ENCODE data around the gene UGT3A2. TPM values are rescaled to one million over a fixed set of nuclear protein-coding genes. Genes with fewer than 3 reads are reported as not detected.

UGT3A2 gene
- total and polyA plus RNA-seq, 7 experiments from 2014 or later = 0.39 to 0.94 TPM; not detected in 5

- ChIA-PET CTCF (no interaction called here), POLR2A (no interaction called here)
- Mint-ChIP-seq H3K4me3 (no peak overlapping the region), H3K27me3 (peaks cover 7 to 37% (median 19%) of the 10 kb centered on the region in 5 donors), H3K9me3 (peaks cover 0 to 3% (median 0%) of the 10 kb centered on the region in 11 donors), H3K36me3 (no peaks in the 10 kb centered on the region), H3K4me1 (no peaks in the 10 kb centered on the region), H3K27ac (no peak overlapping the region)
- Histone ChIP-seq H3K27ac (ENCODE audit: low read depth, low read length) (no peak overlapping the region), H3K4me3 (ENCODE audit: low read length) (no peak overlapping the region), H3K9me3 (ENCODE audit: control insufficient read depth in 2 of 3, low read length in 3 of 3) (no peaks in the 10 kb centered on the region), H3K36me3 (ENCODE audit: control insufficient read depth in 2 of 3, insufficient read depth in 3 of 3, low read length in 3 of 3) (no peaks in the 10 kb centered on the region), H3K4me1 (ENCODE audit: control insufficient read depth in 2 of 2, insufficient read depth in 2 of 2, low read length in 2 of 2) (no peaks in the 10 kb centered on the region), H3K27me3 (ENCODE audit: control insufficient read depth in 2 of 2, insufficient read depth in 2 of 2, low read length in 2 of 2) (no peaks in the 10 kb centered on the region)
- ATAC-seq (no peak), DNase-seq (no peak)
- intact Hi-C loops (cut with micrococcal nuclease) = no loop called here
Observed at GRCh38 chr5:35996076-35996475, 70.6 kb downstream of the UGT3A2 start.

GRCh38 chr5:35990941-35991611 lies 75.6 kb downstream of the UGT3A2 start, which contains the start of gene UGT3A1:
Gene UGT3A1, minus strand, starts transcription at chr5:35991390. Its CDS starts 150 bp downstream, at chr5:35991240.
- Mint-ChIP-seq H3K36me3 (no peaks in the 10 kb centered on the region), H3K4me1 (no peaks in the 10 kb centered on the region), H3K9me3 (peaks cover 0 to 3% (median 0%) of the 10 kb centered on the region in 11 donors), H3K4me3 (no peak within 1 kb of the TSS), H3K27ac (no peak within 1 kb of the TSS), H3K27me3 (peaks cover 19 to 72% (median 31%) of the 10 kb centered on the region in 5 donors)
- H3K4me3 ChIP-seq (ENCODE audit: low read length) = no peak within 1 kb of the TSS
- no peak for ATAC-seq
- H3K36me3 ChIP-seq (ENCODE audit: control insufficient read depth in 2 of 3, insufficient read depth in 3 of 3, low read length in 3 of 3) = no peaks in the 10 kb centered on the region
- intact Hi-C loops (cut with micrococcal nuclease) = no loop called here
- H3K27ac ChIP-seq (ENCODE audit: low read depth, low read length) = no peak within 1 kb of the TSS
- H3K9me3 ChIP-seq (ENCODE audit: control insufficient read depth in 2 of 3, low read length in 3 of 3) = no peaks in the 10 kb centered on the region
- no peaks in the 10 kb centered on the region for H3K27me3 ChIP-seq (ENCODE audit: control insufficient read depth in 2 of 2, insufficient read depth in 2 of 2, low read length in 2 of 2)
- POLR2A ChIA-PET = no interaction called here
- no peaks in the 10 kb centered on the region for H3K4me1 ChIP-seq (ENCODE audit: control insufficient read depth in 2 of 2, insufficient read depth in 2 of 2, low read length in 2 of 2)
- no peak for DNase-seq
- CTCF ChIA-PET = no interaction called here

GRCh38 chr5:35990520-35990919 lies 76.2 kb downstream of the UGT3A2 start:
- Mint-ChIP-seq H3K9me3 (peaks cover 0 to 3% (median 0%) of the 10 kb centered on the region in 11 donors), H3K27me3 (peaks cover 19 to 72% (median 33%) of the 10 kb centered on the region in 5 donors), H3K4me3 (no peak overlapping the region), H3K27ac (no peak overlapping the region), H3K4me1 (no peaks in the 10 kb centered on the region), H3K36me3 (no peaks in the 10 kb centered on the region)
- H3K4me1 ChIP-seq (ENCODE audit: control insufficient read depth in 2 of 2, insufficient read depth in 2 of 2, low read length in 2 of 2) = no peaks in the 10 kb centered on the region
- H3K4me3 ChIP-seq (ENCODE audit: low read length) = no peak overlapping the region
- intact Hi-C loops (cut with micrococcal nuclease) = no loop called here
- ChIA-PET CTCF (no interaction called here), POLR2A (no interaction called here)
- H3K27me3 ChIP-seq (ENCODE audit: control insufficient read depth in 2 of 2, insufficient read depth in 2 of 2, low read length in 2 of 2) = no peaks in the 10 kb centered on the region
- DNase-seq = no peak
- no peak overlapping the region for H3K27ac ChIP-seq (ENCODE audit: low read depth, low read length)
- no peak for ATAC-seq
- H3K9me3 ChIP-seq (ENCODE audit: control insufficient read depth in 2 of 3, low read length in 3 of 3) = no peaks in the 10 kb centered on the region
- H3K36me3 ChIP-seq (ENCODE audit: control insufficient read depth in 2 of 3, insufficient read depth in 3 of 3, low read length in 3 of 3) = no peaks in the 10 kb centered on the region

- DNase-seq = no peak
- H3K36me3 Mint-ChIP-seq = no peaks in the 10 kb centered on the region
- no peak for ATAC-seq
Observed at GRCh38 chr5:35988529-35988928, 78.2 kb downstream of the UGT3A2 start.

GRCh38 chr5:35987776-35988175 lies 78.9 kb downstream of the UGT3A2 start:
- ATAC-seq = no peak
- H3K27ac Mint-ChIP-seq = no peak overlapping the region
- POLR2A ChIA-PET = no interaction called here
- no peak overlapping the region for H3K27ac ChIP-seq (ENCODE audit: low read depth, low read length)
- no peak overlapping the region for H3K4me3 Mint-ChIP-seq
- H3K9me3 Mint-ChIP-seq = peaks cover 1 to 10% (median 4%) of the 10 kb centered on the region in 11 donors
- peaks cover 19 to 68% (median 35%) of the 10 kb centered on the region in 5 donors for H3K27me3 Mint-ChIP-seq
- peaks cover 0 to 3% (median 2%) of the 10 kb centered on the region in 5 donors for H3K36me3 Mint-ChIP-seq
- CTCF ChIA-PET = interaction anchor here (0.6 kb wide), 1 partner anchor 192 kb away, joined by 3 read pairs; no protein-coding TSS in a partner anchor
- no peaks in the 10 kb centered on the region for H3K27me3 ChIP-seq (ENCODE audit: control insufficient read depth in 2 of 2, insufficient read depth in 2 of 2, low read length in 2 of 2)
- H3K4me1 Mint-ChIP-seq = no peaks in the 10 kb centered on the region
- no peak overlapping the region for H3K4me3 ChIP-seq (ENCODE audit: low read length)
- no peaks in the 10 kb centered on the region for H3K36me3 ChIP-seq (ENCODE audit: control insufficient read depth in 2 of 3, insufficient read depth in 3 of 3, low read length in 3 of 3)
- intact Hi-C loops (cut with micrococcal nuclease) = no loop called here
- no peaks in the 10 kb centered on the region for H3K9me3 ChIP-seq (ENCODE audit: control insufficient read depth in 2 of 3, low read length in 3 of 3)
- H3K4me1 ChIP-seq (ENCODE audit: control insufficient read depth in 2 of 2, insufficient read depth in 2 of 2, low read length in 2 of 2) = no peaks in the 10 kb centered on the region
- DNase-seq = no peak

More at GRCh38 chr5:35988529-35988928, 78.2 kb downstream of the UGT3A2 start:
- Histone ChIP-seq H3K4me1 (ENCODE audit: control insufficient read depth in 2 of 2, insufficient read depth in 2 of 2, low read length in 2 of 2) (no peaks in the 10 kb centered on the region), H3K27ac (ENCODE audit: low read depth, low read length) (no peak overlapping the region), H3K27me3 (ENCODE audit: control insufficient read depth in 2 of 2, insufficient read depth in 2 of 2, low read length in 2 of 2) (no peaks in the 10 kb centered on the region), H3K4me3 (ENCODE audit: low read length) (no peak overlapping the region), H3K9me3 (ENCODE audit: control insufficient read depth in 2 of 3, low read length in 3 of 3) (no peaks in the 10 kb centered on the region), H3K36me3 (ENCODE audit: control insufficient read depth in 2 of 3, insufficient read depth in 3 of 3, low read length in 3 of 3) (no peaks in the 10 kb centered on the region)
- CTCF ChIA-PET = no interaction called here
- H3K27ac Mint-ChIP-seq = no peak overlapping the region
- no peak overlapping the region for H3K4me3 Mint-ChIP-seq
- POLR2A ChIA-PET = no interaction called here
- intact Hi-C loops (cut with micrococcal nuclease) = no loop called here
- H3K9me3 Mint-ChIP-seq = peaks cover 0 to 3% (median 0%) of the 10 kb centered on the region in 11 donors
- no peaks in the 10 kb centered on the region for H3K4me1 Mint-ChIP-seq
- H3K27me3 Mint-ChIP-seq = peaks cover 19 to 68% (median 37%) of the 10 kb centered on the region in 5 donors

Other genes starting within 250 kb of the UGT3A2 start
- gene IL7R, start 210.0 kb downstream of the UGT3A2 start, total RNA-seq = 1,000 to 10,000 TPM in 2 of 5 experiments, 100 to 1,000 TPM in 3; 341 to 1,298 (median 608) TPM
- gene IL7R, start 210.0 kb downstream of the UGT3A2 start, polyA plus RNA-seq = 100 to 1,000 TPM; 690 to 965 TPM
- gene CAPSL, start 128.3 kb downstream of the UGT3A2 start, total RNA-seq = not detected
- not detected for gene CAPSL, start 128.3 kb downstream of the UGT3A2 start, polyA plus RNA-seq
- not detected for gene UGT3A1, start 75.5 kb downstream of the UGT3A2 start, total RNA-seq
- gene UGT3A1, start 75.5 kb downstream of the UGT3A2 start, polyA plus RNA-seq = not detected
- gene LMBRD2, start 85.0 kb upstream of the UGT3A2 start, total RNA-seq = 10 to 100 TPM in 3 of 5 experiments, 1 to 10 TPM in 2; 6.8 to 17.1 (median 12.3) TPM
- gene LMBRD2, start 85.0 kb upstream of the UGT3A2 start, polyA plus RNA-seq = 1 to 10 TPM; 4.1 to 4.9 TPM
- gene SKP2, start 85.2 kb upstream of the UGT3A2 start, total RNA-seq = 10 to 100 TPM; 11.9 to 37.1 (median 23.3) TPM
- gene SKP2, start 85.2 kb upstream of the UGT3A2 start, polyA plus RNA-seq = 10 to 100 TPM; 23.1 to 27.1 TPM
- 10 to 100 TPM; 11.3 to 17.8 (median 13.0) TPM for gene NADK2, start 175.0 kb upstream of the UGT3A2 start, total RNA-seq
- 1 to 10 TPM; 7.0 to 9.6 TPM for gene NADK2, start 175.0 kb upstream of the UGT3A2 start, polyA plus RNA-seq
- not detected for gene RANBP3L, start 235.0 kb upstream of the UGT3A2 start, total RNA-seq
- not detected for gene RANBP3L, start 235.0 kb upstream of the UGT3A2 start, polyA plus RNA-seq

Measured in naive thymus-derived CD4-positive, alpha-beta T cell (primary cell).